HG02852 (cell line): ENCODE results near the gene ZMIZ2.
"Not testable (repeated sequence)": the region's sequence is repeated elsewhere in the genome, so short reads cannot be mapped to it uniquely, and the experiment has no call there.

ENCODE experiments used
- ATAC-seq: cut with Tn5 transposase; IDR thresholded peaks from one replicate; pipeline ENCODE4 v1.9.1; 2021; ENCODE audit warnings: mild to moderate bottlenecking, moderate library complexity; ENCODE audit not compliant: unreplicated experiment

Gene ZMIZ2

DNA sequence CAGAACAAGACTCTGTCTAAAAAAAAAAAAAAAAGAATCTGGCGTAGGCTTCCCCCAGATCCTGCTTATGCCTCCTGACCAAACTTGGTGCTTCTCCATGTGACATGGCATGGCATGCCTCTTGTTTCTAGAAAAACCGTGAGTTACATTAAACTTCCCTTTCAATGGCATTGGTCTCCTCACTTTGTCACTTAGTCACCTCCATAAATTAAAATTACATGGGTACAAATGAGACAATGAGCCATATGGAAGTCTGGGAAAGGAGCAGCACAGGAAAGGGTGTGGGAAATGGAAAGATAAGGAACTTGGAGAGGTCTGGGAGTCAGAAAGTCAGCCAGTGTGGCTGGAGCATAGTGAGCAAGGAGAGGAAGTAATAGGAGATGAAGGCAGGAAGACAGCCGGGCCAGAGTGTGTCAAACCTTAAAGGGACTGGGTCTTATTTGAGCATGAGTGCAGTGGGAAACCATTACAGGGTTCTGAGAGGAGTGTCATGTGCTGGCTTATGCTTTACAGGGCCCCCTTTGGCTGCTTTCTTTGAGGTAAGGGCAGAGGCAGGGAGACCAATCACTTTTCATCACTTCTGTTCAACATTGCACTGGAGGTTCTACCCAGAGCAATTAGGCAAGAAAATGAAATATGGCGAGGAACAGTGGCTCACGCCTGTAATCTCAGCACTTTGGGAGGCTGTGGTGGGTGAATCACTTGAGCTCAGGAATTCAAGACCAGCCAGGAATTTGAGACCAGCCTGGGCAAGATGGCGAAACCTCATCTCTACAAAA is 21.3 kb upstream of the ZMIZ2 start:
- ATAC-seq, result no peak

DNA sequence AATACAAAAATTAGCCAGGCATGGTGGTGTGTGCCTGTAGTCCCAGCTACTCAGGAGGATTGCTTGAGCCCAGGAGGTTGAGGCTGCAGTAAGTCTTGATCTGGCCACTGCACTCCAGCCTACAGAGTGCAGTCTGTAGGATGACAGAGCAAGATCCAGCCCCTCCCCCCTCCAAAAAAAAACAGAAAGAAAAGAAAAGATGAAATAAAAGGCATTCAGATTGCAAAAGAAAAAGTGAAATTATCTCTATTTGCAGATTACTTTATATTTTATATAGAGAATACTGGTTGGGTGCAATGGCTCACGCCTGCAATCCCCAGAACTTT is 20.7 kb upstream of the ZMIZ2 start:
- ATAC-seq, result no peak

GRCh38 chr7:44729949-44730590 is 18.6 kb upstream of the ZMIZ2 start:
- ATAC-seq, result no peak

- not testable (repeated sequence) for ATAC-seq
These were observed 15.7 kb upstream of the ZMIZ2 start for GRCh38 chr7:44732971-44733370.

DNA sequence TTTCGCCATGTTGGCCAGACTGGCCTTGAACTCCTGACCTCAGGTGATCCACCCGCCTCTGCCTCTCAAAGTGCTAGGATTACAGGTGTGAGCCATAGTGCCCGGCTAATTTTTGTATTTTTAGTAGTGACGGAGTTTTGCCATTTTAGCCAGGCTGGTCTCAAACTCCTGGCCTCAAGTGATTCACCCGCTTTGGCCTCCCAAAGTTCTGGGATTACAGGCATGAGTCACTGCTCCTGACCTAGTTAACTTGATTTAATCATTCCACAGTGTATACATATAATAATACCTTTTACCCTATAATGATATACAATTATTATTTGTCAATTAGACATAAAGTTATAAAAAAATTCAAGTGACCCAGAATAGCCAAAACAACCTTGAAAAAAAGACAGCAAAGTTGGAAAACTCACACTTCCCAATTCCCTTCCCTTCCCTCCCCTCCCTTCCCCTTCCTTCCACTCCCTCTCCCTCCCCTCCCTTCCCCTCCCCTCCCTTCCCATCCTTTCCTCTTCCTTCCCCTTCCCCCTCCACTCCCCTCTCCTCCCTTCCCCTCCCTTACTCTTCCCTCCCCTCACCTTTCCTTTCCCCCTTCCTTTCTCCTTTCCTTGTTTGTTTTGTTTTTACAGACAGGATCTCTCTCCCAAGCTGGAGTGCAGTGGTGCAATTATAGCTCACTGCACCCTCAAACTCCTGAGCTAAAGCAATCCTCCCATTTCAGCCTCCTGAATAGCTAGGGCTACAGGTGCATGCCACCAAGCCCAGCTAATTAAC is 14.8 kb upstream of the ZMIZ2 start:
- ATAC-seq, result no peak

GRCh38 chr7:44735403-44736165 is 13.1 kb upstream of the ZMIZ2 start:
- ATAC-seq, result no peak

- ATAC-seq, result no peak
These were observed 11.8 kb upstream of the ZMIZ2 start for GRCh38 chr7:44736896-44737295.

DNA sequence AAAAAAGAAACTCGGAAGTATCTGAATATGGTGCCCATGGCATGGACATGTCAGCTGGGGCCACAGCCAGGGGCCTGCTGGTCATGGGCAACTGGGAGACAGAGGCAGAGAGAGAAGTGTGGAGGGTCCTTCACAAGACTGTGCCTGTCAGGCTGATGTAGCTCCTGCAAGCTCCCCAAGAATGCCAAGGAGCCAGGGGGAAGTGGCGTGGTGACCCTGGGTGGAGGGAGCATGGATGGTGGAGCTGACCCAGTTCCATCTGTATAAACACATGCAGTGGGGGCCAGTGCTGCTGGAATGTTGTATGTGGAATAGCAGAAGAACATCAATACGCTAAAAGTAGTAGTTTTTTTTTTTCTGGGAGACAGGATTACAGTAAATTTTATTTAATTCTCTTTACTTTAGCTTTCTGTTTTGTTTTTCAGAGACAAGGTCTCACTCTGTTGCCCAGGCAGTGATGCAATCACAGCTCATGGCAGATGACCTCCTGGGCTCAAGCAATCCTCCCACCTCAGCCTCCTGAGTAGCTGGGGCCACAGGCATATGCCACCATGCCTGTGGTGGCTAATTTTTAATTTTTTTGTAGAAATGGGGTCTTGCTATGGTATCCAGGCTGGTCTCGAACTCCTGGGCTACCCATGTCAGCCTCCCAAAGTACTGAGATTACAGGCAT is 10.5 kb upstream of the ZMIZ2 start:
- ATAC-seq, result no peak

DNA sequence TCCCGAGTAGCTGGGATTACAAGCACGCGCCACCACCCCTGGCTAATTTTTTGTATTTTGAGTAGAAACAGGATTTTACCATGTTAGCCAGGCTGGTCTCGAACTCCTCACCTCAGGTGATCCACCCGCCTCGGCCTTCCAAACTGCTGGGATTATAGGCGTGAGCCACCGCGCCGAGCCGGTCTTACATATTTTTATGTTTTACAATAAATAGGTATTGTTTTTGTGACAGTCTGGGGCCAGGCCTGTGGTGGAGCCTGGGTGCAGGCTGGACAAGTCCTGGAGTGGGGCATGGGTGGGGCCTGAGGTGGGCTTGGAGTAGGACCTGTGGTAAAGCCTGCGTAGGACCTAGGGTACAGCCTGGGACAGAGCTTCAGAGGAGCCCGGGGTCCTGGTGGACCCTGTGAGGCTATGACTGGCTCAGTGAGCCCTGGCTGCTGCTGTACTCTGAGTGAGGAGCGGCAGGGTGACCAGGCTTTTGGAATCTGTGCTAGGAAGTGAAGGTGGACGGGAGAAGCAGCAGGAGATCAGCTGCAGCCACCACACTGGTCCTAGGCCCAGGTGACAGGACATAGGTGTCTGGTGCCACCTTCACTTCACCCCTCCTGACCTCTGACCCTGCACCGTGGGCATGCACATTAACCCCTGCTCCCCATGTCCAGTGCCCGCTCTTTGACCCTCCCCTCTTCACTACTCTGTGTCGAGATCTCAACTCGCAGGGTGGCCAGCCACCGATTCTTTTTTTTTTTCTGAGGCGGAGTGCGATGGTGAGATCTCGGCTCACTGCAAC is 9.6 kb upstream of the ZMIZ2 start:
- no peak for ATAC-seq

GRCh38 chr7:44740055-44740454 is 8.6 kb upstream of the ZMIZ2 start:
- no peak for ATAC-seq

GRCh38 chr7:44743750-44744149 is 4.9 kb upstream of the ZMIZ2 start:
- no peak for ATAC-seq

DNA sequence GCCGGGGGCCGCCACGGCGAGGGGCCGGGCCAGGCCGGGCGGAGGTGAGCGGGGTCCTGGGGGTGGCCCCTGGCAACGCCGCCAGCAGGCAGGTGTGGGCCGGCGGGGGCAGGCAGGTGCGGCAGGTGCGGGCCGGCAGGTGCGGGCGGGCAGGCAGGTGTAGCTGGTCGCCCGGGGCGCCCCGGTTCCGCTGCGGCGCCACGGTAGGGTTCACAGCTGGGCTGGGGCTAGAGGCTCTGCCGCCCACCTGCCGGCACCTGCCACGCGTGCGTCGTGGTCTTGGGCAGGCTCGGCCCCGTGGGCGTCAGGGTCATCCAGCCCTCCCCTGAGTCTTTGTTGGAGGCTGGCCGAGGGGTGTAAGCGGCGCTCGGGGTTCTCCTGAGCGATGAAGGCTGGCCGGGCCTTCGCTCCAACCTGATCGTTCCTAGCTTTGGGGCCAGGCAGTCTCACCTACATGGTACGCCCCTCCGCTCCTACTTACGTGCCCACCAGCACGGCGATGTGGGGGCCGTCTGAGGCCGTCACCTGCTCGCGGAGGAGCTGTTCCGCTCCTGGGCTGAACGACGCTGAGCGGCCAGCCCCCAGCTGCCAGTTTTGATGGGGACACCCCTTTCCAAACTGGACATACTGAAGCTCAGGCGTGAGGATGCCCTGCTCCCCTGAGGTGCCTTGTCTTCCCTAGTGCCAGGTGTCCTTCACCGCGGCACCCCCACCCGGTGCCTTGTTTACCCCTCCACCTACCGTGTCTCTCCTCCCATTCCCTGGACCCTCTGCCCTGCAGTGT is 493 bp downstream of the ZMIZ2 start:
- ATAC-seq, result peak; percentile 18

DNA sequence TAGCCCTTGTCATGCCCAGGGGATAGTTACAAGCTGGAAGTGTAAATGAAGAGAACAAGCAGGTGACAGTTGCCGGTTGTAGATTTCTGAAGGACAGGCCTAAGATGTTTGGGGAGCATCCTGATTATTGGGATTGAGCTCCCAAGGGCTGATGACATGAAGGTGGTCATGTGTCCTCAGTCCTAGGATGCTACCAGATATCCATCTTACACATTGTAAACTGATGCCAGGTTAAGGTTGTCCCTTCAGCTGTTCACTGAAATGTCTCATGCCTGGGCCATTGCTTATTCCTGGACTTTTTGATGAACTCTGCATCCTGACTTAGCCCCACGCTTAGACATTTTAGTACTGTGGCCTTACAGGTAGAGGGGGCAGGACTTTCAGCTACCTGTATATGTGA is 1.3 kb downstream of the ZMIZ2 start:
- ATAC-seq, result no peak

DNA sequence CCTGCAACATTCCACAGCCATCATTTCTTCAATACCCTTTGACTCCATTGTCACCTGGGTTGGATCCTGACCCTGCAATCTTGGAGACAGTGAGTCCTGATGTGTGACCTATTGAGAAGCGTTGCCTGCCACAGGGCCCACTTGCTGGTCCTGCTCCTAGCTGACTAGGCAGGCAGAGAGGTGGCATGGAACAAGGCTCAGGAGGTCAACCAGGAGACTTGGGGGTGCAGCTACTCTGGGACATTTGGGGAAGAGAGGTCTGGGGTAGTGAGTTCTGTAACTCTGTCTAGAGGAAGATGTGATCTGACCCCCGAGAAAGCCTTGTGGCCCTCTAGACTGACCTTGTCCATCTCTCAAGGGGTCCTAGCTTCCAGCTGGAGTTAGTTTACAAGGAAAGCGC is 1.8 kb downstream of the ZMIZ2 start:
- ATAC-seq, result no peak

DNA sequence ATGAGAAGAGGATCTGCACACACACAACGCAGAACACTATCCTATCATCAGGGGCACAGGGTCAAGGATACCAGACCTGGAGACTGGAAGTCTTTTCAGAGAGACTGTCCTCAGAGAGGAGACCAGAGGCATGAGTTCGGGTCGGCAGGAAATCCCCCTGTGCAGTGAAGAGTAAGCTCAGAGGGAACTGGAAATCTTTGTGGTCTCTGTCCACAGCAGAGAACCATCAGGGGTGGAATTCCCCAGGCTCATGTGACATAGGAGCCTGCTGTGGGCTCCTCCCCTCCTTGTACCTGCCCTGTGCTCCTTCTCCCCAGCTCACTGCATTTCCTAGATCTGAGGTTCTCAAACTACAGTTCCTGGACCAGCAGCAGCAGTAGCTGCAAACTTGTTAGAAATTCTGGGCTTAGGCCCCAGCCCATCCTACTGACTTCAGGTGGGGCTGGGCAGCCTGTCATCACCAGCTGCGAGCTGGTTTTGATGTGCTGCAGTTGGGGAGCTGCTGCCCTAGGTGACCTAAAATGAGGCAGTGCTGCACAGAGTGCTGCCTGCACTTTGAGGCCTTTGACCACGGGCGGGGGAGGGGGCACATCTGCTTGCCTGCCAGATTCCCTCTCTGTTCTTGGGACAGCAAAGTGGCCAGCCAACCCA is 2.4 kb downstream of the ZMIZ2 start:
- peak; percentile 73 for ATAC-seq

DNA sequence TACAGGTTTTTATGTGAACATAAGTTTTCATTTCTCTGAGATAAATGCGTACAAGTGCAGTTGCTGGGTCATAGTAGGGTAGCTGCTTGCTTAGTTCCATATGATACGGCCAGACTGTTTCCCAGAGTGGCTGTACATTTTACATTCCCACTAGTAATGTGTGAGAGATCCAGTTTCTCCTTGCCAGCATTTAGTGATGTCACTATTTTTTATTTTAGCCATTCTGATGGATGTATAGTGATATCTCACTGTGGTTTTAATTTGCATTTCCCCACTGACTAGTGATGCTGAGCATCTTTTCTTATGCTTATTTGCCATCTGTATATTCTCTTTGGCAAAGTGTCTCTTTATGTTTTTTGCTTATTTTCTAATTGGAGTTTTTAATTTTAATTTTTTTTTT is 4.2 kb downstream of the ZMIZ2 start:
- ATAC-seq, result no peak

- no peak for ATAC-seq
These were observed 6.4 kb downstream of the ZMIZ2 start for GRCh38 chr7:44754802-44755697.
